ENCODE data around the gene ITGB3.

The ITGB3 gene

GRCh38 chr17:47318197-47318918 is 64.7 kb downstream of the ITGB3 start:
- Histone ChIP-seq H3K9ac (ENCODE audit: insufficient read length, low read depth) (no peak overlapping the region), H3K27me3 (ENCODE audit: insufficient read depth, insufficient read length) (no peaks in the 10 kb centered on the region)
- DNase-seq (ENCODE audit: low read depth, low spot score), result no peak

DNA sequence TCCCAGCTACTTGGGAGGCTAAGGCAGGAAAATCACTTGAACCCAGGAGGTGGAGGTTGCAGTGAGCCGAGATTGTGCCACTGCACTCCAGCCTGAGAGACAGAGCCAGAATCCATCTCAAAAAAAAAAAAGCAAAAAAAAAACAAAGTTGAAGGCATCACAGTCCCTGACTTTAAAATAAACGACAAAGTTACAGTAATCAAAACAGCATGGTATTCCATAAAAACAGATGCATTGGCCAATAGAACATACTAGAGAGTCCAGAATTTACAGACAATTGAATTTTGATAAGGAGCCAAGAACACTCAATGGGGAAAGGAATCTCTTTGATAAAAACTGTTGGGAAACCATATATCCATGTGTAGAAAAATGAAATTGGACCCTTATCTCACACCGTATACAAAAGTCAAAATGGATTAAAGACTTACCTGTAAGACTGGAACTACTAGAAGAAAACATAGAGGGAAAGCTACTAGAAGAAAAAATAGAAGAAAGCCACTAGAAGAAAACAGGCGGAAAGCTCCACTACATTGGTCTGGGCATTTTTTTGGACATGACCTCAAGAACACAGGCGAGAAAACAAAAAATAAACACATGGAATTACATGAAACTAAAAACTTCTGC is 67.4 kb downstream of the ITGB3 start:
- DNase-seq (ENCODE audit: low read depth, low spot score), result no peak
- Histone ChIP-seq H3K4me1 (ENCODE audit: insufficient read depth, insufficient read length) (no peaks in the 10 kb centered on the region), H3K36me3 (ENCODE audit: insufficient read depth, insufficient read length, low read length) (no peaks in the 10 kb centered on the region), H3K4me3 (ENCODE audit: insufficient read length, low read depth) (no peak overlapping the region), H3K27me3 (ENCODE audit: insufficient read depth, insufficient read length) (no peaks in the 10 kb centered on the region), H3K9ac (ENCODE audit: insufficient read length, low read depth) (no peak overlapping the region), H3K9me3 (ENCODE audit: insufficient read depth, low read length) (peaks cover 8% of the 10 kb centered on the region; the same call in 1 of the 2 replicates)
- TF ChIP-seq YY1 (IDR thresholded peaks at IDR 0.05; ENCODE audit: insufficient read depth, insufficient read length) (no peak), SUZ12 (IDR thresholded peaks at IDR 0.05; ENCODE audit: extremely low read depth, insufficient read depth, insufficient read length) (no peak), ZNF274 (IDR thresholded peaks at IDR 0.05; ENCODE audit: low read depth, low read length) (no peak)

More at GRCh38 chr17:47318197-47318918, 64.7 kb downstream of the ITGB3 start:
- Histone ChIP-seq H3K36me3 (ENCODE audit: insufficient read depth, insufficient read length, low read length) (no peaks in the 10 kb centered on the region), H3K4me3 (ENCODE audit: insufficient read length, low read depth) (no peak overlapping the region), H3K4me1 (ENCODE audit: insufficient read depth, insufficient read length) (no peaks in the 10 kb centered on the region), H3K9me3 (ENCODE audit: insufficient read depth, low read length) (no peaks in the 10 kb centered on the region; the same call in 1 of the 2 replicates)
- TF ChIP-seq ZNF274 (IDR thresholded peaks at IDR 0.05; ENCODE audit: low read depth, low read length) (no peak), SUZ12 (IDR thresholded peaks at IDR 0.05; ENCODE audit: extremely low read depth, insufficient read depth, insufficient read length) (no peak), YY1 (IDR thresholded peaks at IDR 0.05; ENCODE audit: insufficient read depth, insufficient read length) (no peak)

GRCh38 chr17:47323382-47324223 is 70.0 kb downstream of the ITGB3 start, which contains the start of gene EFCAB13:
EFCAB13 (plus strand) TSS chr17:47323955; CDS start chr17:47328354, 4,399 bp downstream.
- H3K4me1 ChIP-seq (ENCODE audit: insufficient read depth, insufficient read length), result no peaks in the 10 kb centered on the region
- peak; percentile 84 for DNase-seq (ENCODE audit: low read depth, low spot score)
- H3K9ac ChIP-seq (ENCODE audit: insufficient read length, low read depth), result peak within 1 kb of the TSS; percentile 79
- H3K27me3 ChIP-seq (ENCODE audit: insufficient read depth, insufficient read length), result no peaks in the 10 kb centered on the region
- H3K9me3 ChIP-seq (ENCODE audit: insufficient read depth, low read length), result peaks cover 8% of the 10 kb centered on the region; the same call in 1 of the 2 replicates
- peak within 1 kb of the TSS; percentile 66 for H3K4me3 ChIP-seq (ENCODE audit: insufficient read length, low read depth)
- TF ChIP-seq YY1 (IDR thresholded peaks at IDR 0.05; ENCODE audit: insufficient read depth, insufficient read length) (no peak), ZNF274 (IDR thresholded peaks at IDR 0.05; ENCODE audit: low read depth, low read length) (no peak), SUZ12 (IDR thresholded peaks at IDR 0.05; ENCODE audit: extremely low read depth, insufficient read depth, insufficient read length) (no peak)
- H3K36me3 ChIP-seq (ENCODE audit: insufficient read depth, insufficient read length, low read length), result no peaks in the 10 kb centered on the region

DNA sequence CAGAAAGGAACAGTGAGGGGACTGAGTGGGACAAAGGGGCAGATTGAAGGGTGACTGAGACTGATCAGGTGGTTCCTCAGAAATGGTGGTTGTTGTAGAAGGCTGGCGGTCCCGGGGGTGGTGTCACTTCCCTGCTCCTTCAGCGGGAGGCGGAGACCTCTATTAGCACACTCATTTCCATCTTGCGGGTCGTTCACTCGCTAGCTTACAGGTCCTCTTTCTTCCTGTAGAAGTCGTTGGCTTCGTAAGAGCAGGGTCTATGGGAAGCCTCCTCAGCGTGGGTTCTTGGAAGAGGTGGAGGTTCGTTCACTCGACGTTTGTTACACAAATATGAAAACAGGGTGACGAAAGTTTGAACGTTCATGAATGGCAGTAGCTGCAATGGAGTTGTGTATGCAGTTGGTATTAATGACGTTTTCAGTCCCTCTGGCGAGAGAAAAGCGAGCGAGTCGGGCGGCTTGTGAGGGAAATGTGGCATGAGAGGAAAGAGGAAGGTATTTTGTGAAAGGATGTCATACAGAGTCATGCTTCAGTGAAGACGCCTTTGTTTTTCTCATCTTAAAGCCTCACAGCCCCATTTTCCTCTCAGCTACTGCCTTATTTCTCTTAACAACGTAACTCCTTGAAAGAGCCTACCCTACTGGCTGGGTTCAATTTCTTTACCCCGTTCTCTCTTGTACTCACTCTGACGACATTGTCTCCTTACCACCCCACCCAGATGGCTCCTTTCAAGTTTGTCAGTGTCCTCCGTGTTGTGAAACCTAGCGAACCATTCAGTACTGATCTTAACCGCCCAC is 70.8 kb downstream of the ITGB3 start:
- Histone ChIP-seq H3K4me1 (ENCODE audit: insufficient read depth, insufficient read length) (no peaks in the 10 kb centered on the region), H3K4me3 (ENCODE audit: insufficient read length, low read depth) (peak overlapping the region; percentile 66), H3K36me3 (ENCODE audit: insufficient read depth, insufficient read length, low read length) (no peaks in the 10 kb centered on the region), H3K9ac (ENCODE audit: insufficient read length, low read depth) (peak overlapping the region; percentile 8), H3K9me3 (ENCODE audit: insufficient read depth, low read length) (peaks cover 8% of the 10 kb centered on the region; the same call in 1 of the 2 replicates), H3K27me3 (ENCODE audit: insufficient read depth, insufficient read length) (no peaks in the 10 kb centered on the region)
- no peak for DNase-seq (ENCODE audit: low read depth, low spot score)
- TF ChIP-seq SUZ12 (IDR thresholded peaks at IDR 0.05; ENCODE audit: extremely low read depth, insufficient read depth, insufficient read length), result no peak
- no peak for TF ChIP-seq YY1 (IDR thresholded peaks at IDR 0.05; ENCODE audit: insufficient read depth, insufficient read length)
- no peak for TF ChIP-seq ZNF274 (IDR thresholded peaks at IDR 0.05; ENCODE audit: low read depth, low read length)

DNA sequence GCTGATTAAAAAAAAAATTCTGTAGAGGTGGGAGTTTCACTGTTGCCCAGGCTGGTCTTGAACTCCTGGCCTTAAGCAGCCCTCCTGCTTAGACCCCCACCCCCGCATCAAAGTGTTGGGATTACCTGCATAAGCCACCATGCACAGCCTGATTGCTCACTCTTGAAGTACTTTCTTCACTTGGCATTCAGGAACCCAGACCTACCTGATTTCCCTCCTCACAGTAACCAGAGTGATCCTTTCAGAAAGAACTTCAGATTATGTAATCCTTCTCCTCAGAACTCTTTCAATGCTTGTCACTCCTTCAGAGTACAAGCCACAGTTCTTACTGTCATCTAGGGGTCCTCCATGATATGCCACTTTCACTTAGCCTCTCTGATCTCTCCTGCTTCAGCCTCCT is 71.5 kb downstream of the ITGB3 start:
- Histone ChIP-seq H3K36me3 (ENCODE audit: insufficient read depth, insufficient read length, low read length) (no peaks in the 10 kb centered on the region), H3K27me3 (ENCODE audit: insufficient read depth, insufficient read length) (no peaks in the 10 kb centered on the region), H3K4me1 (ENCODE audit: insufficient read depth, insufficient read length) (no peaks in the 10 kb centered on the region), H3K9me3 (ENCODE audit: insufficient read depth, low read length) (peaks cover 8% of the 10 kb centered on the region; the same call in 1 of the 2 replicates), H3K4me3 (ENCODE audit: insufficient read length, low read depth) (no peak overlapping the region), H3K9ac (ENCODE audit: insufficient read length, low read depth) (no peak overlapping the region)
- TF ChIP-seq ZNF274 (IDR thresholded peaks at IDR 0.05; ENCODE audit: low read depth, low read length) (no peak), YY1 (IDR thresholded peaks at IDR 0.05; ENCODE audit: insufficient read depth, insufficient read length) (no peak), SUZ12 (IDR thresholded peaks at IDR 0.05; ENCODE audit: extremely low read depth, insufficient read depth, insufficient read length) (no peak)
- no peak for DNase-seq (ENCODE audit: low read depth, low spot score)

- H3K27me3 ChIP-seq (ENCODE audit: insufficient read depth, insufficient read length), result no peaks in the 10 kb centered on the region
- 0 out of 2 replicates have a peak, but pooled peaks cover 8% of the 10 kb centered on the region for H3K9me3 ChIP-seq (ENCODE audit: insufficient read depth, low read length)
- TF ChIP-seq YY1 (IDR thresholded peaks at IDR 0.05; ENCODE audit: insufficient read depth, insufficient read length) (no peak), ZNF274 (IDR thresholded peaks at IDR 0.05; ENCODE audit: low read depth, low read length) (no peak), SUZ12 (IDR thresholded peaks at IDR 0.05; ENCODE audit: extremely low read depth, insufficient read depth, insufficient read length) (no peak)
- H3K9ac ChIP-seq (ENCODE audit: insufficient read length, low read depth), result no peak overlapping the region
- H3K36me3 ChIP-seq (ENCODE audit: insufficient read depth, insufficient read length, low read length), result no peaks in the 10 kb centered on the region
- no peak overlapping the region for H3K4me3 ChIP-seq (ENCODE audit: insufficient read length, low read depth)
- DNase-seq (ENCODE audit: low read depth, low spot score), result no peak
- no peaks in the 10 kb centered on the region for H3K4me1 ChIP-seq (ENCODE audit: insufficient read depth, insufficient read length)
These were observed 76.9 kb downstream of the ITGB3 start for GRCh38 chr17:47330548-47330947.

All from NT2/D1 (cell line).